NCI-H524 (cell line): Measurements from ENCODE around the gene KPNA1.
"Not testable (repeated sequence)": the region's sequence is repeated elsewhere in the genome, so short reads cannot be mapped to it uniquely, and the experiment has no call there.

Source experiments
- DNase-seq, 2 experiments: peaks; one replicate each; lab custom pipeline; 2025; lab: John Stamatoyannopoulos, UW

The KPNA1 gene

DNA sequence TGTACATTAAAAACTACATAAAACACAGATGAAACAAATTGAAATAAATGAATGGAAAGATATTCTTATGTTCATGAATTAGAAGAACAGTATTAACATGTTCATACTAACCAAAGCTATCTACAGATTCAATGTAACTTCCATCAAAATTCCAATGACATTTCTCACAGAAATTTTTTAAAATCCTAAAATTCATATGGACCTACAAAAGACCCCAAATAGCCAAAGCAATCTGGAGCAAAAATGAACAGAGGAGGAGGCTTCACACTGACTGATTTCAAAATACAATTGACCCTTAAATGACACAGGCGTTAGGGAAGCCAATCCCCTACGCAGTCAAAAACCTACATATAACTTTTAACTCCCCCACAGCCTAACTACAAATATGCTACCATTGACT, 39.4 kb downstream of the KPNA1 start:
- DNase-seq = no peak

DNA sequence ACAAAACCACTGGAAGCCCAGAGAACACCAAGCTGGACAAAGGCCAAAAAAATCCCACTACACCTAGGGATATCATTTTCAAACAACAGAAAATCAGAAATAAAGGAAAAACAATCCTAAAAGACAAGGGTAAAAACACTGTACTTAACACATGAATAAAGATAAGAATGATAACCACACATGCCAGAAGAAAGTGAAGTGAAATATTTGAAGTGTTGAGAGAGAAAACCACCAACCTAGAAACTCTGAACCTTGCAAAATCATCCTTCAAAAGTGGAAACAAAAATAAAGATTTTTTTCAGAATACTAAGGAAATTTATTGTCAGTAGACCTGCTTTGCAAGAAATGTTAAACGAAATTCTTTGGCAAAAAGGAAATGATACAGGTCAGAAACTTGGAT, 45.1 kb downstream of the KPNA1 start:
- no peak for DNase-seq

DNA sequence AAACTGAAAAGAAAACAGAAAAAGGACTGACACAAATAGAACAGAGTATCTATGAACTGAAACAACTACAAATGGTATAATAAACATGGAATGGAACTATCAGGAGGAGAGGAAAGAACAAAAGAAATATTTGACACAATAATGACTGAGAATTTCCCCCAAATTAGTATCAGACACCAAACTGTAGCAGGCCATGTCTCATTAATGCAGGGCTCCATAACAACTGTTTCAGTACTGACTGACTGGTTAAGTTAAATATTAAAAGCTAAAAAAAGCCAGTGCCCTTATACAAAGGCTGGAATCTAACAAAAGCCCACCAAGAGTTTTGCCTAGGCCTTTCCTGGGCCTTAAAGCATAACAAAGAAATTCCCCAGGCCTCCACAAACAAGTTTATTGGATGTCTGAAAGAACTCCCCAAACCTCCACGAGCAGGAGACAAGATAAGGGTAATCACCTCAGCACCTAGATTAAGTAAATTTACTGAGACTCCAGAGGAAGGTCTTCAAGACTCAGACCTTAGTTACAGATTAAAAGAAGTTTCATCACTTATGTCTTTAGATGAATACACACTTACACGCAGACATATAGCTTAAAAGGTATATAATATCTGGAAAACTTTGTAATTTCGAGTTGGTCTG, 45.7 kb downstream of the KPNA1 start:
- DNase-seq = no peak

DNA sequence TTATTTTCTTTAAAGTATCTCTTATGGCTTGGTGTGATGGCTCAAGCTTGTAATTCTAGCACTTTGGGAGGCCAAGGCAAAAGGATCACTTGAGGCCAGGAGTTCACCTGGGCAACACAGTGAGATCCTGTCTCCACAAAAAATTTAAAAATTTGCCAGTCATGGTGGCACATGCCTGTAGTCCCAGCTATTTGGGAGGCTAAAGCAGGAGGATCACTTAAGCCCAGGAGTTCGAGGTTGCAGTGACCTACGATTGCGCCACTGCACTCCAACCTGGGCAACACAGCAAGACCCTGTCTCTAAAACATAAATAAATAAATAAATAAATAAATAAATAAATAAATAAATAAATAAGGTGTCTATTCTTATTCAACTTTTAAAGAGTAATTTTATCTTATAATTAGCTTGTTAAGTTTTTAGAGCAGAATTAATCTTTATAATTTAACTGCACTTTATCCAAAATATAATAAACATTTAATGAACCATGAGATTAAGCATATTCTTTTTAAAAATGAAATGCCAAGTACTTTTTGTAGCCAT, 48.0 kb downstream of the KPNA1 start:
- DNase-seq = no peak

DNA sequence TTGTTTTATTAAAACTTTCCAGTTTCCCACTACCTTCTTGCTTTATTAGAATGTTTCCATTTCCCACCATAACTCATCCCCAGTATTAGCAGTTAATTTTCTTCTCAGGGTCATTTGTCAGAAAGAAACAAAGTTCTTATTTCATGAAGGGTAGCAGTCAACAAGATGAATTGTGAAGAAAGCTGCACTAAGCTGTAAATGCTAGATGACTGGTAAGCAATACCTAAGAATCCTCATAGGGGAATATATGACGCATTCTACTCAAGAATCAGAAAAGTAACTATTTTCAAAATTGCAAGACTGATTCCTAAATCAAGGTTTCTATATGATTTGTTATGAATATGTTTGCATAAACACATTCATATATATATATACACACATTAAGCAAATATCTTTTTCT, 50.1 kb downstream of the KPNA1 start:
- DNase-seq = no peak

- no peak for DNase-seq
These were observed 52.3 kb downstream of the KPNA1 start for GRCh38 chr3:122462406-122462805.

- DNase-seq = no peak
These were observed 52.9 kb downstream of the KPNA1 start for GRCh38 chr3:122461806-122462205.

GRCh38 chr3:122458992-122459391, 55.7 kb downstream of the KPNA1 start:
- DNase-seq = peak; percentile 26 to 66

GRCh38 chr3:122457706-122458105, 57.0 kb downstream of the KPNA1 start:
- DNase-seq = no peak

GRCh38 chr3:122456074-122456473, 58.7 kb downstream of the KPNA1 start:
- DNase-seq = no peak

- DNase-seq = no peak
These were observed 63.4 kb downstream of the KPNA1 start for GRCh38 chr3:122451371-122451770.

DNA sequence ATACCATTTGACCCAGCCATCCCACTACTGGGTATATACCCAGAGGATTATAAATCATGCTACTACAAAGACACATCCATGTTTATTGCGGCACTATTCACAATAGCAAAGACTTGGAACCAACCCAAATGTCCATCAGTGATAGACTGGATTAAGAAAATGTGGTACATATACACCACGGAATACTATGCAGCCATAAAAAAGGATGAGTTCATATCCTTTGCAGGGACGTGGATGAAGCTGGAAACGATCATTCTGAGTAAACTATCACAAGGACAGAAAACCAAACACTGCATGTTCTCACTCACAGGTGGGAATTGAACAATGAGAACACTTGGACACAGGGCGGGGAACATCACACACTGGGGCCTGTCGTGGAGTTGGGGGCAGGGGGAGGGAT, 66.5 kb downstream of the KPNA1 start:
- not testable (repeated sequence) for DNase-seq

DNA sequence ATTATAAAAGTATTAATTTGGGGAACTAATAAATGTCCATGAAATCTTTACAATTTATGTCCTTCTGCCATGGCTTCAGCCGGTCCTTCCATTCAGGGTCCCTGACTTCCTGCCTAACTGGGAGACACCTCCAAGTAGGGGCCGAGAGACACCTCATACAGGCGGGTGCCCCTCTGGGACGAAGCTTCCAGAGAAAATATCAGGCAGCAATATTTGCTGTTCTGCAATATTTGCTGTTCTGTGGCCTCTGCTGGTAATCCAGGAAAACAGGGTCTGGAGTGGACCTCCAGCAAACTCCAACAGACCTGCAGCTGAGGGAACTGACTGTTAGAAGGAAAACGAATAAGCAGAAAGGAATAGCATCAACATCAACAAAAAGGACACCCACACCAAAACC, 70.2 kb downstream of the KPNA1 start:
- DNase-seq = not testable (repeated sequence)

DNA sequence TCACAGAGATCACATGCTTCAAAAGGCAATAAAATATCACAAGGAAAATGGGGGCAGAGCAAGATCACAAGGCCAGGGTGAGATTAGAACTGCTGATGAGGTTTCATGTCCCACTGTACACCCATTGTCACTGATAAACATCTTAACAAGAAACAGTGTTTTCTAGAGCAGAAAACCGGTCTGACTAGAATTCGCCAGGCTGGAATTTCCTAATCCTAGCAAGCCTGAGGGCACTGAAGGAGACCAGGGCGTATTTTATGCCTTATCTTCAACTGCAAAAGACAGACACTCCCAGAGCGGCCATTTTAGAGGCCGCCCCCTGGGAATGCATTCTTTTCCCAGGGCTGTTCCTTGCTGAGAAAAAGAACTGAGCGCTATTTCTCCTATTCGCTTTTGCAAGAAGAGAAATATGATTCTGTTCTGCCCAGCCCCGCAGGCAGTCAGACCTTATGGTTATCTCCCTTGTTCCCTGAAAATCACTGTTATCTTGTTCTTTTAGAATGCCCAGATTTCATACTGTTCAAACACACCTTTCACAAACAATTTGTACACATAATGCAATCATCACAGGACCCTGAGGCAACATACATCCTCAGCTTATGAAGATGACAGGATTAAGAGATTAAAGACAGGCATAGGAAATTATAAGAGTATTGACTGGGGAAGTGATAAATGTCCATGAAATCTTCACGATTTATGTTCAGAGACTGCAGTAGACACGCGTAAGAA, 70.8 kb downstream of the KPNA1 start:
- not testable (repeated sequence) for DNase-seq

DNA sequence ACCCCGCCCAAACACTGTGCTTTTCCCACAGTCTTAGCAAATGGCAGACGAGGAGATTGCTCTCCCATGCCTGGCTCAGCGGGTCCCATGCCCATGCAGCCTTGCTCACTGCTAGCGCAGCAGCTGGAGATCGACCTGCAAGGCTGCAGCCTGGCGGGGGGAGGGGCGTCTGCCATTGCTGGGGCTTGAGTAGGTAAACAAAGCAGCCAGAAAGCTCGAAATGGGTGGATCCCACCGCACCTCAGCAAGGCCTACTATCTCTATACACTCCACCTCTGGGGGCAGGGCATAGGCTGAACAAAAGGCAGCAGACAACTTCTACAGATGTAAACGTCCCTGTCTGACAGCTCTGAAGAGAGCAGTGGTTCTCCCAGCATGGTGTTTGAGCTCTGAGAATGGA, 71.6 kb downstream of the KPNA1 start:
- DNase-seq = no peak

- DNase-seq = no peak
These were observed 78.8 kb downstream of the KPNA1 start for GRCh38 chr3:122435950-122436349.

- no peak for DNase-seq
These were observed 84.4 kb downstream of the KPNA1 start for GRCh38 chr3:122430371-122430770.

DNA sequence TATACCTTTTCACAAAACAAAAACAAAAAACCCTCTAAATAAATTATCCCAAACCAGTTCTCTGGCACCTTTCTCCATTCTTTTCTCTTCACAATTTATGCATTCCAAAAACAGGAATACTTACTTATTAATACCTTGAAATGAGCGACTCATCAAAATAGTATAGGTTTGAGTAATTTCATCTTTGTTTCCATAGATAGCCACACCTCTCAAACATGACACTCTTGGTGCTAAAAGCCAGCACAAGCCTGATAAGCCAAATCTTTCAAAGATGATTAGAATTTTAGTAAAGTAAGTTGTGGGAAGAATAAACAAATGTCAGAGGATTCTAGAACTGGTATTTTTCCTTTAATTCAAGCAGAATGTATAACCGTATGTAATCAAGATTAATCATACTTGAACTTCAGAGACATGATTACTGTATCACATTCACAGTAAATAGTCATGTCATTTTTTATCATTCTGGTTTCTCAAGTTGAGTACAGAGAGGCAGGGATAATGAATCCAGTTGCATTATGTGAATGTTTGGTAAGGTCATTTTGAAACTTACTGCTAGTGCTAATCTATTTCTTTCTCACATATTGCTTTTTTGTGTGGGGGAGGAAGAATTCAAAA, 86.8 kb downstream of the KPNA1 start:
- no peak for DNase-seq

- DNase-seq = no peak
These were observed 92.9 kb downstream of the KPNA1 start for GRCh38 chr3:122421836-122422235.

- DNase-seq = no peak
These were observed 93.6 kb downstream of the KPNA1 start for GRCh38 chr3:122421101-122421500.

- no peak for DNase-seq
These were observed 97.8 kb downstream of the KPNA1 start for GRCh38 chr3:122416966-122417365.

- no peak for DNase-seq
These were observed 98.7 kb downstream of the KPNA1 start, which contains the start of gene WDR5B for GRCh38 chr3:122415762-122416654. Gene WDR5B (minus strand): TSS chr3:122416062. CDS start chr3:122415528, 534 bp downstream.
